SK-N-SH treated with all-trans-retinoic acid at 6 μM for 48 hours (cell line): ENCODE results near the gene DSTYK.

Source experiments
- ATAC-seq: fragments of 200-7000 bp; cut with Tn5 transposase; 3 replicates; pipeline ENCODE4 v1.9.1; 2020; ENCODE audit warnings: mild to moderate bottlenecking, moderate library complexity
- BACH2 ChIP-seq: fragments of 250-450 bp; sonication (Bioruptor Pico); IDR thresholded peaks from 2 replicates; pipeline ENCODE4 v1.9.0; 2021; ENCODE audit warnings: mild to moderate bottlenecking, borderline replicate concordance
- CSDC2 ChIP-seq: fragments of 250-450 bp; sonication (Bioruptor Pico); IDR thresholded peaks from 2 replicates; pipeline ENCODE4 v1.5.0; 2020; ENCODE audit warnings: mild to moderate bottlenecking, moderate library complexity
- ESRRG ChIP-seq: fragments of 250-450 bp; sonication (Bioruptor Pico); IDR thresholded peaks from 2 replicates; pipeline ENCODE4 v1.6.1; 2021; ENCODE audit warnings: mild to moderate bottlenecking
- GLIS3 ChIP-seq: fragments of 250-450 bp; sonication (Bioruptor Pico); IDR thresholded peaks from 2 replicates; pipeline ENCODE4 v1.5.0; 2020; ENCODE audit warnings: mild to moderate bottlenecking, moderate library complexity
- ISL1 ChIP-seq: fragments of 250-450 bp; sonication (Bioruptor Pico); IDR thresholded peaks from 2 replicates; pipeline ENCODE4 v2.1.2; 2022; ENCODE audit warnings: mild to moderate bottlenecking, moderate library complexity
- OSR1 ChIP-seq: fragments of 250-450 bp; sonication (Bioruptor Pico); IDR thresholded peaks from 2 replicates; pipeline ENCODE4 v1.8.0; 2022; ENCODE audit warnings: moderate library complexity, mild to moderate bottlenecking, inconsistent platforms
- PATZ1 ChIP-seq: fragments of 250-450 bp; sonication (Bioruptor Pico); IDR thresholded peaks from 2 replicates; pipeline ENCODE4 v1.8.0; 2020; ENCODE audit warnings: mild to moderate bottlenecking, moderate library complexity, borderline replicate concordance
- PPARA ChIP-seq: fragments of 250-450 bp; sonication (Bioruptor Pico); IDR thresholded peaks from 2 replicates; pipeline ENCODE4 v1.5.0; 2020; ENCODE audit warnings: mild to moderate bottlenecking, borderline replicate concordance
- SNAI2 ChIP-seq: fragments of 250-450 bp; sonication (Bioruptor Pico); IDR thresholded peaks from 2 replicates; pipeline ENCODE4 v1.5.0; 2020; ENCODE audit warnings: mild to moderate bottlenecking, moderate library complexity
- TCF4 ChIP-seq: fragments of 250-450 bp; sonication (Bioruptor Pico); IDR thresholded peaks from 2 replicates; pipeline ENCODE4 v1.8.0; 2021; ENCODE audit warnings: mild to moderate bottlenecking, moderate library complexity, borderline replicate concordance
- TOX ChIP-seq: fragments of 250-450 bp; sonication (Bioruptor Pico); IDR thresholded peaks from 2 replicates; pipeline ENCODE4 v1.8.0; 2021; ENCODE audit warnings: mild to moderate bottlenecking, moderate library complexity, borderline replicate concordance
- TSHZ2 ChIP-seq: fragments of 250-450 bp; sonication (Bioruptor Pico); IDR thresholded peaks from 2 replicates; pipeline ENCODE4 v1.5.0; 2020; ENCODE audit warnings: mild to moderate bottlenecking, moderate library complexity
- ZFP3 ChIP-seq: fragments of 250-450 bp; sonication (Bioruptor Pico); IDR thresholded peaks from 2 replicates; pipeline ENCODE4 v1.5.0; 2020; ENCODE audit warnings: mild to moderate bottlenecking, moderate library complexity
- ZFP30 ChIP-seq: fragments of 450-650 bp; formaldehyde crosslinking; IDR thresholded peaks from 2 replicates; pipeline ENCODE4 v1.5.0; 2022; ENCODE audit warnings: mild to moderate bottlenecking, moderate library complexity
- ZNF70 ChIP-seq: fragments of 450-650 bp; formaldehyde crosslinking; IDR thresholded peaks from 2 replicates; pipeline ENCODE4 v1.5.0; 2020; ENCODE audit warnings: mild to moderate bottlenecking, moderate library complexity
- ZNF8 ChIP-seq: fragments of 450-650 bp; formaldehyde crosslinking; IDR thresholded peaks from 2 replicates; pipeline ENCODE4 v1.5.0; 2020; ENCODE audit warnings: mild to moderate bottlenecking, moderate library complexity
- TF ChIP-seq, protein P1 (sequence below): fragments of 250-450 bp; sonication (Bioruptor Pico); IDR thresholded peaks from 2 replicates; pipeline ENCODE4 v1.8.0; 2021; ENCODE audit warnings: low read depth, mild to moderate bottlenecking, moderate library complexity, borderline replicate concordance
- TF ChIP-seq, protein P2 (sequence below): fragments of 250-450 bp; sonication (Bioruptor Pico); IDR thresholded peaks from 2 replicates; pipeline ENCODE4 v1.5.1; 2020; ENCODE audit warnings: low read depth, mild to moderate bottlenecking, moderate library complexity
- TF ChIP-seq, protein P3 (sequence below): fragments of 250-450 bp; sonication (Bioruptor Pico); IDR thresholded peaks from 2 replicates; pipeline ENCODE4 v1.5.1; 2021; ENCODE audit warnings: mild to moderate bottlenecking, moderate library complexity

The DSTYK gene

DNA sequence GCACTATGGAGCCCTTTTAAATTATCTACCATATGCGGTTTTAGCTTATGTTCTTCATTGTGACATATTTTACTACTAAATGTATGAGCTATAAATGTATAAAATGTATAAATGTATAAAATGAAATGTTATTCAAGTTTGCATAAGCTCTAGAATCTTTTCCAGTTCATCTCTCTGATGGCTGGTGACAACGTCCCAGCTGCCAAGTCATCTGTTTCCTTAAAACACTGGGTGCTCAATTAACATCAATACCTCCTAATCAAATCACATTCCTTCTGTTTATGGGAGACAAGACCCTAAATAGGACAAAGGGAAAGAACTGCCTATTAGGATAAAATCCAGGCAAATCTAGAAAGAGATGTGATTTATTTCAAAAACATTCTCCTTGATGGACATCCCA lies 22.9 kb downstream of the DSTYK start:
- no peak for ATAC-seq
- TF ChIP-seq ZFP3: no peak
- no peak for TF ChIP-seq ZNF8 (CRISPR knock-in tag)
- TF ChIP-seq ISL1: no peak
- TF ChIP-seq ESRRG (CRISPR knock-in tag): no peak
- TF ChIP-seq, protein P1, sequence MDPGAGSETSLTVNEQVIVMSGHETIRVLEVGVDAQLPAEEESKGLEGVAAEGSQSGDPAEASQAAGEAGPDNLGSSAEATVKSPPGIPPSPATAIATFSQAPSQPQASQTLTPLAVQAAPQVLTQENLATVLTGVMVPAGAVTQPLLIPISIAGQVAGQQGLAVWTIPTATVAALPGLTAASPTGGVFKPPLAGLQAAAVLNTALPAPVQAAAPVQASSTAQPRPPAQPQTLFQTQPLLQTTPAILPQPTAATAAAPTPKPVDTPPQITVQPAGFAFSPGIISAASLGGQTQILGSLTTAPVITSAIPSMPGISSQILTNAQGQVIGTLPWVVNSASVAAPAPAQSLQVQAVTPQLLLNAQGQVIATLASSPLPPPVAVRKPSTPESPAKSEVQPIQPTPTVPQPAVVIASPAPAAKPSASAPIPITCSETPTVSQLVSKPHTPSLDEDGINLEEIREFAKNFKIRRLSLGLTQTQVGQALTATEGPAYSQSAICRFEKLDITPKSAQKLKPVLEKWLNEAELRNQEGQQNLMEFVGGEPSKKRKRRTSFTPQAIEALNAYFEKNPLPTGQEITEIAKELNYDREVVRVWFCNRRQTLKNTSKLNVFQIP: no peak
- no peak for TF ChIP-seq PATZ1
- no peak for TF ChIP-seq TSHZ2 (CRISPR knock-in tag)
- no peak for TF ChIP-seq ZNF70 (CRISPR knock-in tag)
- no peak for TF ChIP-seq CSDC2 (CRISPR knock-in tag)
- TF ChIP-seq, protein P2, sequence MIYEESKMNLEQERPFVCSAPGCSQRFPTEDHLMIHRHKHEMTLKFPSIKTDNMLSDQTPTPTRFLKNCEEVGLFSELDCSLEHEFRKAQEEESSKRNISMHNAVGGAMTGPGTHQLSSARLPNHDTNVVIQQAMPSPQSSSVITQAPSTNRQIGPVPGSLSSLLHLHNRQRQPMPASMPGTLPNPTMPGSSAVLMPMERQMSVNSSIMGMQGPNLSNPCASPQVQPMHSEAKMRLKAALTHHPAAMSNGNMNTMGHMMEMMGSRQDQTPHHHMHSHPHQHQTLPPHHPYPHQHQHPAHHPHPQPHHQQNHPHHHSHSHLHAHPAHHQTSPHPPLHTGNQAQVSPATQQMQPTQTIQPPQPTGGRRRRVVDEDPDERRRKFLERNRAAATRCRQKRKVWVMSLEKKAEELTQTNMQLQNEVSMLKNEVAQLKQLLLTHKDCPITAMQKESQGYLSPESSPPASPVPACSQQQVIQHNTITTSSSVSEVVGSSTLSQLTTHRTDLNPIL: no peak
- TF ChIP-seq GLIS3 (CRISPR knock-in tag): no peak
- no peak for TF ChIP-seq TOX (CRISPR knock-in tag)
- no peak for TF ChIP-seq BACH2
- TF ChIP-seq, all 23 proteins: peak for 0

DNA sequence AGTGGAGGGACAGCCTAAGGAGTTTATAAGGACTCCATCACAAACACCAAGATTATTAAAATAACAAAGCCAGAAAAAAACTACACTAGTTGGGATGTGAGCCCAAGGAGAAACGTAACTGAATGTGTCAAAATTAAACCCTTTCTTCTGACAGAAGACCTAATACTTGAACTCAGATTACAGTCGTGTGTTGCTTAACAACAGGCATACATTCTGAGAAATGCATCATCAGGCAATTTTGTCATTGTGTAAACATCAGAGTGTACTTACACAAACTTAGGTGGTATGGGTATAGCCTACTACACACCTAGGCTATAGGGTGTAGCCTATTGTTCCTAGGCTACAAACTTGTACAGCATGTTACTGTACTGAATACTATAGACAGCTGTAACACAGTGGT lies 23.4 kb downstream of the DSTYK start:
- ATAC-seq: no peak
- TF ChIP-seq ZNF70 (CRISPR knock-in tag) (no peak), ESRRG (CRISPR knock-in tag) (no peak), TOX (CRISPR knock-in tag) (no peak), SNAI2 (CRISPR knock-in tag) (no peak)

- no peak for ATAC-seq
- no peak for TF ChIP-seq ZFP30 (CRISPR knock-in tag)
- TF ChIP-seq, all 23 proteins: peak for 0
Measured at GRCh38 chr1:205187420-205187819, 24.1 kb downstream of the DSTYK start.

- no peak for TF ChIP-seq GLIS3 (CRISPR knock-in tag)
- TF ChIP-seq TSHZ2 (CRISPR knock-in tag): no peak
- TF ChIP-seq TOX (CRISPR knock-in tag): no peak
- TF ChIP-seq, protein P3, sequence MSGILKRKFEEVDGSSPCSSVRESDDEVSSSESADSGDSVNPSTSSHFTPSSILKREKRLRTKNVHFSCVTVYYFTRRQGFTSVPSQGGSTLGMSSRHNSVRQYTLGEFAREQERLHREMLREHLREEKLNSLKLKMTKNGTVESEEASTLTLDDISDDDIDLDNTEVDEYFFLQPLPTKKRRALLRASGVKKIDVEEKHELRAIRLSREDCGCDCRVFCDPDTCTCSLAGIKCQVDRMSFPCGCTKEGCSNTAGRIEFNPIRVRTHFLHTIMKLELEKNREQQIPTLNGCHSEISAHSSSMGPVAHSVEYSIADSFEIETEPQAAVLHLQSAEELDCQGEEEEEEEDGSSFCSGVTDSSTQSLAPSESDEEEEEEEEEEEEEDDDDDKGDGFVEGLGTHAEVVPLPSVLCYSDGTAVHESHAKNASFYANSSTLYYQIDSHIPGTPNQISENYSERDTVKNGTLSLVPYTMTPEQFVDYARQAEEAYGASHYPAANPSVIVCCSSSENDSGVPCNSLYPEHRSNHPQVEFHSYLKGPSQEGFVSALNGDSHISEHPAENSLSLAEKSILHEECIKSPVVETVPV: no peak
- TF ChIP-seq ZFP3: no peak
- TF ChIP-seq ESRRG (CRISPR knock-in tag): no peak
- no peak for TF ChIP-seq TCF4 (CRISPR knock-in tag)
- TF ChIP-seq PPARA (CRISPR knock-in tag): no peak
- no peak for TF ChIP-seq PATZ1
- no peak for TF ChIP-seq ISL1
- TF ChIP-seq OSR1 (CRISPR knock-in tag): no peak
- TF ChIP-seq, protein P2: no peak
- no peak; the same call in 1 of the 3 replicates for ATAC-seq
Measured at GRCh38 chr1:205186191-205186590, 25.3 kb downstream of the DSTYK start.
